KMS-11 (cell line): Measurements from ENCODE around the gene CEP131.
"Not testable (repeated sequence)": the region's sequence is repeated elsewhere in the genome, so short reads cannot be mapped to it uniquely, and the experiment has no call there.

Experiments
- H2AFZ ChIP-seq: fragments of 200-600 bp; sonication (generic); 2 replicates; pipeline ENCODE4 v1.6.1; 2016; ENCODE audit warnings: antibody characterized with exemption, mixed run types, low read depth
- H3K27ac ChIP-seq: fragments of 200-600 bp; sonication (generic); 2 replicates; pipeline ENCODE4 v1.6.1; 2016; ENCODE audit warnings: mild to moderate bottlenecking, mixed run types
- H3K27me3 ChIP-seq: fragments of 200-600 bp; sonication (generic); 2 replicates; pipeline ENCODE4 v1.6.1; 2017; ENCODE audit warnings: mild to moderate bottlenecking, low read depth, mixed run types, moderate library complexity; ENCODE audit not compliant: insufficient read depth
- H3K36me3 ChIP-seq: fragments of 200-600 bp; sonication (generic); 2 replicates; pipeline ENCODE4 v1.6.1; 2017; ENCODE audit warnings: mild to moderate bottlenecking, mixed run types; ENCODE audit not compliant: insufficient read depth
- H3K4me1 ChIP-seq: fragments of 200-600 bp; sonication (generic); 2 replicates; pipeline ENCODE4 v1.6.1; 2016; ENCODE audit warnings: mild to moderate bottlenecking, low read depth, mixed run types; ENCODE audit not compliant: poor library complexity, severe bottlenecking
- H3K4me2 ChIP-seq: fragments of 200-600 bp; sonication (generic); 2 replicates; pipeline ENCODE4 v1.7.0; 2016; ENCODE audit warnings: mild to moderate bottlenecking, mixed run types
- H3K4me3 ChIP-seq: fragments of 200-600 bp; sonication (generic); IDR thresholded peaks from 2 replicates; pipeline ENCODE4 v1.6.1; 2017; ENCODE audit warnings: low read depth, low read length, mixed read lengths; ENCODE audit not compliant: insufficient read depth
- H3K79me2 ChIP-seq: fragments of 200-600 bp; sonication (generic); 2 replicates; pipeline ENCODE4 v1.6.1; 2016; ENCODE audit warnings: low read depth, mixed run types; ENCODE audit not compliant: insufficient read depth
- H3K9ac ChIP-seq: fragments of 200-600 bp; sonication (generic); 2 replicates; pipeline ENCODE4 v1.6.1; 2016; ENCODE audit warnings: mild to moderate bottlenecking, mixed run types
- H4K20me1 ChIP-seq: fragments of 200-600 bp; sonication (generic); 2 replicates; pipeline ENCODE4 v1.6.1; 2016; ENCODE audit warnings: mild to moderate bottlenecking, mixed run types; ENCODE audit not compliant: insufficient read depth
- TF ChIP-seq, protein P1 (sequence below): fragments of 200-600 bp; sonication (generic); conservative IDR thresholded peaks from 2 replicates; pipeline ENCODE4 v1.6.1; 2017; ENCODE audit warnings: low read depth, mild to moderate bottlenecking, antibody characterized with exemption, low read length, moderate library complexity, mixed read lengths

The CEP131 gene

DNA sequence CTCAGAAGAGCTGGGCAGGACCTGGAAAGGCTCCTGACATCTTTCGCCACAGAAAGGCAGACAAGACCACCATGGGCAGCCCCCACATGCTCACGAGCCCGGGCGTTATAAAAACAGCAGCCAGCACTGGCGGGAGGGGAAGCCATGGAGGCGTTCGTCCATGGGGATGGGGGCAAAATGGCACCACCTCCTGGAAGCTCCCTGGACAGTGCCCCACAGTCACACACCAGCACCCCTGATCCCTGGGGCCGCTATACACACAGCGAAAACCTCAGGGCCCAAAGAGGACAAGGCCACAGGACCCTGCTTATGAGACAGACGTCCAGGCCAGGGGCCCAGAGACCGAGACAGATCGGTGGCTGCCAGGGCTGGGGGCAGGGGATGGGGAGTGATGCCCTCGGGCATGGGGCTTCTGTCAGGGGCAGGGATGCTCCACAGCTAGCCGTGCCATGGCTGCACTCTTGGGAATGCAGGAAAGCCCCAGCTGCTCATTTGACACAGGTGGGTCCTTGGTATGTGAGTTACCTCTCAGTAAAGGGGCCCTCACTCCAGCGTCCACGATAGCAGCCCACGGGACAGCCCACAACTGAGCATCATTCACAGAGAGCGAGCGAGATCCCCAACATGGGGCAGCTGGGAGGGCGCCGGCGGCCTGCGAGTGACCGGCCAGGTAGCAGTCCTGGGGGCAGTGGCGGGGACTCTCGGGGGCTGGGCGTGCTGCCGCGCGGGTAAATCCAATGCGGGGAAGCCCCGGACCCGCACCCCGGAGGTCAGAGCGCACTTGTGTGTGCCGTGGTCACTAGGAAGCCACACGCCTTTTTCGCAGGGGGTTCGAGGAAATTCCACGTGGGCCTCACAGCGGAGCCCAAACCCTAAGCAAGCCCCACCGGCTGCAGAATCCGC, 63.8 kb downstream of the CEP131 start:
- no peak overlapping the region for H3K4me2 ChIP-seq
- H3K4me1 ChIP-seq: no peaks in the 10 kb centered on the region
- no peak overlapping the region for H3K9ac ChIP-seq
- no peak overlapping the region for H3K4me3 ChIP-seq
- TF ChIP-seq, protein P1, sequence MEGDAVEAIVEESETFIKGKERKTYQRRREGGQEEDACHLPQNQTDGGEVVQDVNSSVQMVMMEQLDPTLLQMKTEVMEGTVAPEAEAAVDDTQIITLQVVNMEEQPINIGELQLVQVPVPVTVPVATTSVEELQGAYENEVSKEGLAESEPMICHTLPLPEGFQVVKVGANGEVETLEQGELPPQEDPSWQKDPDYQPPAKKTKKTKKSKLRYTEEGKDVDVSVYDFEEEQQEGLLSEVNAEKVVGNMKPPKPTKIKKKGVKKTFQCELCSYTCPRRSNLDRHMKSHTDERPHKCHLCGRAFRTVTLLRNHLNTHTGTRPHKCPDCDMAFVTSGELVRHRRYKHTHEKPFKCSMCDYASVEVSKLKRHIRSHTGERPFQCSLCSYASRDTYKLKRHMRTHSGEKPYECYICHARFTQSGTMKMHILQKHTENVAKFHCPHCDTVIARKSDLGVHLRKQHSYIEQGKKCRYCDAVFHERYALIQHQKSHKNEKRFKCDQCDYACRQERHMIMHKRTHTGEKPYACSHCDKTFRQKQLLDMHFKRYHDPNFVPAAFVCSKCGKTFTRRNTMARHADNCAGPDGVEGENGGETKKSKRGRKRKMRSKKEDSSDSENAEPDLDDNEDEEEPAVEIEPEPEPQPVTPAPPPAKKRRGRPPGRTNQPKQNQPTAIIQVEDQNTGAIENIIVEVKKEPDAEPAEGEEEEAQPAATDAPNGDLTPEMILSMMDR: no peak
- H3K36me3 ChIP-seq: no peaks in the 10 kb centered on the region
- no peak overlapping the region for H2AFZ ChIP-seq
- no peaks in the 10 kb centered on the region for H4K20me1 ChIP-seq
- no peak overlapping the region for H3K27ac ChIP-seq
- H3K79me2 ChIP-seq: no peaks in the 10 kb centered on the region
- peaks cover 91% of the 10 kb centered on the region for H3K27me3 ChIP-seq

DNA sequence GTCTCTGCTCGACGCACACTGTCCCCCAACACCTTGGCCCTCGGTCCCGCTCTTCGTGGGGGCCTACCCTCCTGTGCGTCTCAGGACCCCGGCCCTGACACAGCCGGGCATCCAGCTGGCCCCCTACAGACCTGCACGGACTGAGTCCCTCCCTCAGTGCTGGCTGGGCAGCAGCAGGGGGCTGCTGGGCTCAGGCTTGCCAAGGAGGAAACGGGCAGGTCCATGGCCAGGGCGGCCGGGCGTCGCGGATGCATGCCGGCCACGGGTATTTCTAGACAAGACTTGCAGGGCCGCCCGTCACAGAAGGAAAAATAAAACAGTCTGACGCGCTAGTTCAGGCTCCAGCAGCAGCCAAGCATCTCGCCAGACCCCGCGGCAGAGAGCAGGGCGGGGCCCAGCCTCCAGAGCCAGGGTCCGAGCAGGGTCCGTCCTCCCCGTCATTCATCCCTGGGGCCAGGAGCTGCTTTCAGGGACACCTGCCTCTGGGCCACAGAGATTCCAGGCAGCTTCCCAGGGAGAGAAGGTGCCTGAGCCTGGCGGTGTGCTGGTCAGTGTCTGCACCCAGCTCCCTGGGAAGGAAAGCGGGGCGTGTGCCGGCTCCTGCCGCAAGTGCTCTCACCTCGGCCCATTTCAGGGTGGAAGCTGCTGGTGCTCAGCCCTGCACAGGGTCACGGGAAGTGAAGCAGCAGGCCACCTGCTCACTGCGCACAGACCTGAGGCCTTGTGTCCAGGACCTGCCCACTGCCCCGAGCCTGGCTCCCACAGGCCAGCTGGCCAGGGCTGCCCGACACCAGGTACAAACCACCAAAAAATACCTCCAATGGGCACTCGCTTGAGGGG, 64.7 kb downstream of the CEP131 start:
- H3K27ac ChIP-seq: no peak overlapping the region
- TF ChIP-seq, protein P1: no peak
- no peaks in the 10 kb centered on the region for H4K20me1 ChIP-seq
- peaks cover 91% of the 10 kb centered on the region for H3K27me3 ChIP-seq
- H3K4me1 ChIP-seq: peaks cover 6% of the 10 kb centered on the region
- no peak overlapping the region for H2AFZ ChIP-seq
- no peaks in the 10 kb centered on the region for H3K79me2 ChIP-seq
- no peak overlapping the region for H3K4me2 ChIP-seq
- H3K9ac ChIP-seq: no peak overlapping the region
- no peak overlapping the region for H3K4me3 ChIP-seq
- no peaks in the 10 kb centered on the region for H3K36me3 ChIP-seq

DNA sequence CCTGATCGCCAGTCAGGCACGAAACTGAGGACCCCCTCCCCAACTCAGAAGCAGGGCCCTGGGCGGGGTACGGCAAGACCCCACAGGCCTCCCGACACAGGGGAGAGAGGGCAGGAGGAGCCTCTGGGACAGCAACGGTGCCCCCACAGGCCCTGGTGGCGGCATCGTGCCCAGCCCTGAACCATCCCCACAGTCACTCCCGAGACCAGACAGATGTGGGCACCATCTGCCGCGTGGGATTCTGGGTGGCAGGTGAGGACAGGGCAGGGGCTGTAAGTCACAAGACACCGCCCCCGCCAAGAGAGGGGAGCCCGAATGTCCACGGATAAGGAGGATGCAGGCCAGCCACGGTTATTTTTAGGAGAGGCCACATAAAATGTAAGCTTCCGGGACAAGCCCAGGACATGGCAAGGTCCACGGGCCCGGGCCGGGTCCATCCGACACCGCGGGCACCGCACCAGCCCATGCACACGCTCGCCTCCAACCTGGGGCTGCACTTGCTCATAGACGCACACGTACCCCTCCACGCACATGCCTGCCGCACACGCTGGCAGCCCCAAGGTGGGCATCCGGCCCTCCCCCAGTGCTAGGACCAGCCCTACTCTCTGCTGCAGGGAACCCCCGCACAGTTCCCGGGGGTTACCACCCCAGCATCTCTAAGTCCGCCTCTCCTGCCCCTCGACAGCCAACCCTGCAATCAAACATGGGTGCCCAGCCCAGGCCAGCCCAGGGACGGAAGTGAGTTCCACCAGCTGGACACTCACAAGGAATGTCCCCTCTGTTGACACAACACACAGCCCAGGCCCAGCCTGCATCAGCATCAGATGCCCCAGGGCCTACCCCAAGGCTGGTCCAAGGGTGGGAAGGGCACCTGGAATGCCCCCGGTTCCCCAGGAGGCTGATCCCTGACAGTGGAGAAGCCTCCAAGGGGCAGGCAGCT, 65.6 kb downstream of the CEP131 start:
- H3K9ac ChIP-seq: no peak overlapping the region
- H3K4me2 ChIP-seq: no peak overlapping the region
- no peaks in the 10 kb centered on the region for H3K79me2 ChIP-seq
- H4K20me1 ChIP-seq: no peaks in the 10 kb centered on the region
- H3K4me1 ChIP-seq: peaks cover 15% of the 10 kb centered on the region
- H3K36me3 ChIP-seq: no peaks in the 10 kb centered on the region
- H3K27me3 ChIP-seq: peaks cover 93% of the 10 kb centered on the region
- H3K4me3 ChIP-seq: no peak overlapping the region
- TF ChIP-seq, protein P1: no peak
- no peak overlapping the region for H2AFZ ChIP-seq
- no peak overlapping the region for H3K27ac ChIP-seq

DNA sequence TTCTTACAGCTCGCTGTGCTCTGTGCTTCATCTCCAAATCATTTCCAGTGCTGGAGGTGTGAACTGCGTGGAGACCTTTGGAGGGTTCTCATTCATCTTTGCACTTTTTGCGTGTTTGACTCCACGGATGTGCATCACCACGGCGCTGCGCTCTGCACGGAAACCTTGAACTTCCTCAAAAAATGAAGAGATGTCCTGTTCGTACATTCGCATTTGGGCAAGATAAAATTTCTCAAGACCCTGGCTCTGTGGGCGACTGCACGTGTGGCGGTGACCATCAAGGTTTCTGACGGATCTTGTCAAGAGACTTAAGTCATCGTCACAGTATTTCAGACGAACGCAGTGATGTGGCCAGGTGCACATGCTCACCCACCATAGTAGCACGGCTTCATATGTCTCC, 67.8 kb downstream of the CEP131 start:
- Histone ChIP-seq H3K27me3 (peaks cover 94% of the 10 kb centered on the region), H3K27ac (no peak overlapping the region), H3K4me2 (no peak overlapping the region), H4K20me1 (no peaks in the 10 kb centered on the region), H2AFZ (no peak overlapping the region), H3K79me2 (no peaks in the 10 kb centered on the region), H3K4me1 (peaks cover 19% of the 10 kb centered on the region), H3K4me3 (no peak overlapping the region), H3K36me3 (no peaks in the 10 kb centered on the region), H3K9ac (no peak overlapping the region)
- TF ChIP-seq, protein P1: no peak

DNA sequence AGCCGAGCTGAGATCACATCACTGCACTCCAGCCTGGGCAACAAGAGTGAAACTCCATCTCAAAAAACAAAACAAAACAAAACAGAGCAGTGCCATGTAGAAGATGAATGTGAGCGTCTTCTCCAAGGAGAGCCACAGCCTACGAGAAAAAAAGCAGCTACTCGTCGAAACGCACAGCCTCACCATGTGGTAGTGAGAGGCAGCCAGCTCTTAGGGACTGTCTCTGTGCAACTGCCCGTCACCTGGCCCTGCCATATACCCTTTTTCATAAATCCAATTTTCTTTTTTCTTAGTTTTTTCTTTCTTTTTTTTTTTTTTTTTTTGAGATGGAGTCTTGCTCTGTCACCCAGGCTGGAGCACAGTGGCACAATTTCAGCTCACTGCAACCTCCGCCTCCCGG, 68.7 kb downstream of the CEP131 start:
- H3K4me3 ChIP-seq, H4K20me1 ChIP-seq, H3K9ac ChIP-seq, H3K27ac ChIP-seq, H2AFZ ChIP-seq, H3K79me2 ChIP-seq, H3K36me3 ChIP-seq, H3K4me2 ChIP-seq: not testable (repeated sequence)
- Histone ChIP-seq H3K4me1 (peaks cover 19% of the 10 kb centered on the region), H3K27me3 (peaks cover 94% of the 10 kb centered on the region)
